Prostate gland (tissue), 2 donors: ENCODE data around the gene MACC1.

Experiments used
- CTCF ChIP-seq, 4 experiments: fragments of 200-600 bp in 2 of 4; fragments of 450-650 bp in 2 of 4; sonication (generic) in 2 of 4; IDR thresholded peaks; 1 replicate in 3 of 4; 2 replicates in 1 of 4; pipeline ENCODE4 v1.5.1; 2016 to 2019; ENCODE audit warnings: antibody characterized with exemption in 4 of 4, mild to moderate bottlenecking in 2 of 4, moderate library complexity in 2 of 4
- POLR2A ChIP-seq: fragments of 450-650 bp; IDR thresholded peaks from one replicate; pipeline ENCODE4 v1.6.1; 2016; ENCODE audit warnings: antibody characterized with exemption, mild to moderate bottlenecking

GRCh38 chr7:20159226-20159747, 57.9 kb downstream of the MACC1 start:
- TF ChIP-seq CTCF (IDR thresholded peaks at IDR 0.05), result no peak
- TF ChIP-seq POLR2A, result no peak
